ENCODE data around the gene PPFIA4.

The PPFIA4 gene

GRCh38 chr1:203065986-203066385, 39.7 kb downstream of the PPFIA4 start:
- no peak overlapping the region for H3K27ac ChIP-seq
- TF ChIP-seq, protein P1, sequence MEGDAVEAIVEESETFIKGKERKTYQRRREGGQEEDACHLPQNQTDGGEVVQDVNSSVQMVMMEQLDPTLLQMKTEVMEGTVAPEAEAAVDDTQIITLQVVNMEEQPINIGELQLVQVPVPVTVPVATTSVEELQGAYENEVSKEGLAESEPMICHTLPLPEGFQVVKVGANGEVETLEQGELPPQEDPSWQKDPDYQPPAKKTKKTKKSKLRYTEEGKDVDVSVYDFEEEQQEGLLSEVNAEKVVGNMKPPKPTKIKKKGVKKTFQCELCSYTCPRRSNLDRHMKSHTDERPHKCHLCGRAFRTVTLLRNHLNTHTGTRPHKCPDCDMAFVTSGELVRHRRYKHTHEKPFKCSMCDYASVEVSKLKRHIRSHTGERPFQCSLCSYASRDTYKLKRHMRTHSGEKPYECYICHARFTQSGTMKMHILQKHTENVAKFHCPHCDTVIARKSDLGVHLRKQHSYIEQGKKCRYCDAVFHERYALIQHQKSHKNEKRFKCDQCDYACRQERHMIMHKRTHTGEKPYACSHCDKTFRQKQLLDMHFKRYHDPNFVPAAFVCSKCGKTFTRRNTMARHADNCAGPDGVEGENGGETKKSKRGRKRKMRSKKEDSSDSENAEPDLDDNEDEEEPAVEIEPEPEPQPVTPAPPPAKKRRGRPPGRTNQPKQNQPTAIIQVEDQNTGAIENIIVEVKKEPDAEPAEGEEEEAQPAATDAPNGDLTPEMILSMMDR (IDR thresholded peaks at IDR 0.05): no peak
- no peak for TF ChIP-seq ZFX (IDR thresholded peaks at IDR 0.05; ENCODE audit: borderline replicate concordance)

GRCh38 chr1:203066965-203067364, 40.7 kb downstream of the PPFIA4 start:
- H3K27ac ChIP-seq: no peak overlapping the region
- TF ChIP-seq ZFX (IDR thresholded peaks at IDR 0.05; ENCODE audit: borderline replicate concordance): no peak
- TF ChIP-seq, protein P1 (IDR thresholded peaks at IDR 0.05): no peak

DNA sequence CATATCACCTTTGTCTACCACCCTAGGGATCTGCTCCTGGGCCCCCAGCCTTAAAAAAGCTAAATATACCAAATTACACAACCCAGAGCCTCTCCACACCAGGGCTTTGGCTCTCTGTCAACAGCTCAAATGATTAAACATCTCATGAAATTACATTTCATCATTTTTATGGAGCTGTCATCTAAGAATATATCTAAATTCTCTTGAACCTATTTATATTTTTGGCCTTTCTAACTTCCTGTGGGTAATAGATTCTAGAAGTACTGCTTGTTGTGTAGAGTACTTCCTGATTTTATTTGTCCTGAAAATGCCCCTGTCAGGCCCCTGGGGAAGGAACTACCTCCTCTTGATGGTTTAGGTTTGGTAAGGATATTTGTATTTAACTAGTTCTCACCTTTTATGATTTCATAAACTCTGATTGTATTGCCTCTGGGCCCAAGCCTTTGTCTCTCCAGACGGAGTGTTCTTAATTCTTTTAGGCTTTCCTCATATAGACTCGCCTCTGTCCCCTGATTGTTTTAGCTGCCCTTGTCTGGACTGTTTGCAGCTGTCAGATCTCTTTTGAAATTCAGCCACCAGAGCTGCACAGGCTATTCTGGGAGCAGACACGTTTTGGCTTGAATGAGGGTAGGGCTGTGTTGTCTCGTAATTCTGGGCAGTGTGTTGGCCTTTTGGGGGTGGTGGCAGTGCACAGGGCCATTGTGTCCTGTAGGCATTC, 42.9 kb downstream of the PPFIA4 start:
- TF ChIP-seq, protein P1 (IDR thresholded peaks at IDR 0.05): no peak
- TF ChIP-seq ZFX (IDR thresholded peaks at IDR 0.05; ENCODE audit: borderline replicate concordance): no peak
- no peak overlapping the region for H3K27ac ChIP-seq

DNA sequence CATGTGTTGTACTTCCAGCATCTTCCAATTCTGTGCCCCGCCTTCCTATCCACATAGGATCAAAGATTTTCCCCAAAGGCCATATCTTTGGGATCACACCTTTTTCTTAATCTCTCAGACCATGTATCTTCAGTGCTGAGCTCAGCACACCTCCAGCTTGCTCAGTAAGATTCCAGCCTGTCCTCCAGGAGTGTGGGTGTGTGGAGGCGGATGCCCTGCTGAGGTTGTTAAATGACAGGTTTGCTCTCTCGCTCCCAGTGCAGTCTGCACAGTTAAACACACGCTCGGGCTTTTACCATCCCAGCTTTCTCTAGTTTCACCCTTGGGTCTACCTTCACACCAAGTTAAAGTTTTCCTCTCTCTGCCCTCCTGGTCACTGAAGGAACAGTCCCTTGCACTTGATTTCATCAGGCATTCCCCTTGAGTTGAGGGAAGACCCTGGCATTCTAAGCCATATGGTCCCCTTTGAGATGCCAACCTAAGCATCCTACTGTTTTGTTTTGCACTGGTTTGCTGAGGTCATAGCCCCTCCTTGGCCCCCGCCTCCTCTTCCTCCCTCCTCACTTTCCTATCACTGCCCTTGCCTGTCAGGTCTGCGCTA, 45.8 kb downstream of the PPFIA4 start:
- TF ChIP-seq ZFX (IDR thresholded peaks at IDR 0.05; ENCODE audit: borderline replicate concordance): no peak
- TF ChIP-seq, protein P1 (IDR thresholded peaks at IDR 0.05): no peak
- H3K27ac ChIP-seq: no peak overlapping the region

GRCh38 chr1:203072911-203073310, 46.6 kb downstream of the PPFIA4 start:
- TF ChIP-seq, protein P1 (IDR thresholded peaks at IDR 0.05): no peak
- TF ChIP-seq ZFX (IDR thresholded peaks at IDR 0.05; ENCODE audit: borderline replicate concordance): no peak
- H3K27ac ChIP-seq: no peak overlapping the region

- no peak overlapping the region for H3K27ac ChIP-seq
- TF ChIP-seq, protein P1 (IDR thresholded peaks at IDR 0.05): no peak
- TF ChIP-seq ZFX (IDR thresholded peaks at IDR 0.05; ENCODE audit: borderline replicate concordance): no peak
These were observed 47.2 kb downstream of the PPFIA4 start for GRCh38 chr1:203073469-203073868.

- no peak overlapping the region for H3K27ac ChIP-seq
- TF ChIP-seq, protein P1 (IDR thresholded peaks at IDR 0.05): no peak
- no peak for TF ChIP-seq ZFX (IDR thresholded peaks at IDR 0.05; ENCODE audit: borderline replicate concordance)
These were observed 48.3 kb downstream of the PPFIA4 start for GRCh38 chr1:203074610-203075009.

All from 22Rv1 (cell line).